Astrocyte of the cerebellum (primary cell): Measurements from ENCODE around the gene PPP6R3.

Experiments
- DNase-seq: peaks from one replicate; pipeline ENCODE4 v3.0.0-alpha.2; 2011; ENCODE audit warnings: low read depth
- H3K4me3 ChIP-seq: 2 replicates; pipeline ENCODE4 v1.5.1; 2011; ENCODE audit warnings: mild to moderate bottlenecking, low read depth, low read length, moderate library complexity
- CTCF ChIP-seq: IDR thresholded peaks from 2 replicates; pipeline ENCODE4 v1.5.1; 2012; ENCODE audit warnings: low read length, low read depth, moderate library complexity, mild to moderate bottlenecking; ENCODE audit errors: missing control alignments
- in situ Hi-C: cut with HindIII; loops from 2 replicates; pipeline ENCODE4 v1.10.0; 2017; ENCODE audit warnings: low sequenced_read_pairs

Gene PPP6R3

GRCh38 chr11:68659158-68659921, 198.8 kb downstream of the PPP6R3 start:
- in situ Hi-C loops: no loop called here

GRCh38 chr11:68660066-68660810, 199.7 kb downstream of the PPP6R3 start:
- DNase-seq: no peak
- TF ChIP-seq CTCF: no peak
- H3K4me3 ChIP-seq: no peak overlapping the region
- in situ Hi-C loops: no loop called here

More at GRCh38 chr11:68659158-68659921, 198.8 kb downstream of the PPP6R3 start:
- no peak for TF ChIP-seq CTCF
- H3K4me3 ChIP-seq: no peak overlapping the region
- peak; percentile 98 for DNase-seq

- H3K4me3 ChIP-seq: no peak overlapping the region
- TF ChIP-seq CTCF: no peak
- no peak for DNase-seq
- in situ Hi-C loops: no loop called here
Measured at GRCh38 chr11:68661014-68661413, 200.5 kb downstream of the PPP6R3 start.

GRCh38 chr11:68661697-68662603, 201.4 kb downstream of the PPP6R3 start:
- DNase-seq: no peak
- H3K4me3 ChIP-seq: no peak overlapping the region
- in situ Hi-C loops: no loop called here
- no peak for TF ChIP-seq CTCF

- no peak for DNase-seq
- no peak for TF ChIP-seq CTCF
- no peak overlapping the region for H3K4me3 ChIP-seq
- in situ Hi-C loops: no loop called here
Measured at GRCh38 chr11:68663482-68664010, 203.0 kb downstream of the PPP6R3 start.

- no peak for TF ChIP-seq CTCF
- DNase-seq: no peak
- in situ Hi-C loops: no loop called here
- no peak overlapping the region for H3K4me3 ChIP-seq
Measured at GRCh38 chr11:68664141-68664540, 203.6 kb downstream of the PPP6R3 start.
